ENCODE data around the gene LGI4. TPM values are rescaled to one million over a fixed set of nuclear protein-coding genes. Genes with fewer than 3 reads are reported as not detected.

Gene LGI4
- not detected in 2 replicates for total RNA-seq (2014; rRNA removed; shearing (Covaris generic))

GRCh38 chr19:35134601-35135242 lies at the start of gene LGI4:
TSS of gene LGI4 (minus strand) at chr19:35135059. CDS start at chr19:35134680, 379 bp downstream.
- DNase-seq (ENCODE audit: low read depth), result no peak

- no peak for DNase-seq (ENCODE audit: low read depth)
Measured at GRCh38 chr19:35184267-35184666, 49.4 kb upstream of the LGI4 start.

GRCh38 chr19:35181387-35181786 lies 46.5 kb upstream of the LGI4 start:
- no peak for DNase-seq (ENCODE audit: low read depth)

- no peak for DNase-seq (ENCODE audit: low read depth)
Measured at GRCh38 chr19:35179830-35180229, 45.0 kb upstream of the LGI4 start.

GRCh38 chr19:35178701-35179100 lies 43.8 kb upstream of the LGI4 start:
- DNase-seq (ENCODE audit: low read depth), result no peak

- DNase-seq (ENCODE audit: low read depth), result no peak
Measured at GRCh38 chr19:35177377-35178274, 42.8 kb upstream of the LGI4 start.

- DNase-seq (ENCODE audit: low read depth), result no peak
Measured at GRCh38 chr19:35176181-35176570, 41.3 kb upstream of the LGI4 start.

GRCh38 chr19:35174226-35174625 lies 39.4 kb upstream of the LGI4 start:
- no peak for DNase-seq (ENCODE audit: low read depth)

GRCh38 chr19:35171730-35172129 lies 36.9 kb upstream of the LGI4 start:
- no peak for DNase-seq (ENCODE audit: low read depth)

- no peak for DNase-seq (ENCODE audit: low read depth)
Measured at GRCh38 chr19:35170359-35171061, 35.7 kb upstream of the LGI4 start.

- DNase-seq (ENCODE audit: low read depth), result no peak
Measured at GRCh38 chr19:35169221-35169995, 34.5 kb upstream of the LGI4 start.

GRCh38 chr19:35168196-35168595 lies 33.3 kb upstream of the LGI4 start:
- peak; percentile 49 for DNase-seq (ENCODE audit: low read depth)

- no peak for DNase-seq (ENCODE audit: low read depth)
Measured at GRCh38 chr19:35167251-35168119, 32.6 kb upstream of the LGI4 start.

GRCh38 chr19:35166100-35167063 lies 31.5 kb upstream of the LGI4 start:
- no peak for DNase-seq (ENCODE audit: low read depth)

GRCh38 chr19:35165200-35166058 lies 30.6 kb upstream of the LGI4 start:
- DNase-seq (ENCODE audit: low read depth), result no peak

GRCh38 chr19:35164418-35164817 lies 29.6 kb upstream of the LGI4 start:
- DNase-seq (ENCODE audit: low read depth), result peak; percentile 57

GRCh38 chr19:35162471-35163326 lies 27.8 kb upstream of the LGI4 start:
- peak; percentile 56 for DNase-seq (ENCODE audit: low read depth)

GRCh38 chr19:35161434-35161743 lies 26.5 kb upstream of the LGI4 start:
- DNase-seq (ENCODE audit: low read depth), result no peak
